T-cell (primary cell): ENCODE measurements around the gene ZNF646. TPM values are rescaled to one million over a fixed set of nuclear protein-coding genes. Genes with fewer than 3 reads are reported as not detected.

Experiments
- ATAC-seq, 4 experiments: fragments of 200-7000 bp in 3 of 4; fragments of 150-1000 bp in 1 of 4; cut with Tn5 transposase; replicated peaks in 1 of 4; 1 replicate in 3 of 4; 2 replicates in 1 of 4; pipeline ENCODE4 v1.10.0; 2021; ENCODE audit warnings: moderate library complexity in 3 of 4, mild to moderate bottlenecking in 2 of 4, moderate number of reproducible peaks in 1 of 4
- CTCF ChIA-PET, 2 donors: fragments of 300-600 bp; sonication (Branson Sonifier 250); formaldehyde crosslinking; loops; one replicate each; lab custom pipeline; 2022; ENCODE audit warnings: antibody characterized with exemption in 2 of 2; lab: Charles Lee
- POLR2A ChIA-PET, 2 donors: fragments of 300-600 bp; sonication (Branson Sonifier 250); formaldehyde crosslinking; loops; one replicate each; lab custom pipeline; 2022; ENCODE audit warnings: antibody characterized with exemption in 2 of 2; lab: Charles Lee
- DNase-seq, 35 experiments: peaks; one replicate each; pipeline versions ENCODE4 v3.0.0 to v3.0.0-alpha.2; 2013 to 2023
- H3K27ac ChIP-seq: one replicate; pipeline ENCODE4 v1.5.1; 2013; ENCODE audit warnings: low read length
- H3K27me3 ChIP-seq, 2 experiments: replicated peaks in 1 of 2; 1 replicate in 1 of 2; 2 replicates in 1 of 2; pipeline versions ENCODE4 v1.6.1 to v1.7.0; 2013; ENCODE audit warnings: low read length in 1 of 2, mixed read lengths in 1 of 2; ENCODE audit not compliant: control insufficient read depth in 2 of 2, insufficient read depth in 2 of 2; ENCODE audit errors: extremely low read depth in 1 of 2
- H3K36me3 ChIP-seq, 2 donors: 1 replicate in 1 of 2; 2 replicates in 1 of 2; pipeline versions ENCODE4 v1.6.1 to v1.7.0; 2013; ENCODE audit warnings: low read length in 1 of 2; ENCODE audit not compliant: control insufficient read depth in 2 of 2, insufficient read depth in 1 of 2; ENCODE audit errors: extremely low read depth in 1 of 2
- H3K4me1 ChIP-seq, 2 experiments: 1 replicate in 1 of 2; 2 replicates in 1 of 2; pipeline versions ENCODE4 v1.6.1 to v1.7.0; 2013; ENCODE audit warnings: low read length in 2 of 2, mixed read lengths in 1 of 2; ENCODE audit not compliant: insufficient read depth in 2 of 2, control insufficient read depth in 1 of 2; ENCODE audit errors: extremely low read depth in 1 of 2
- H3K4me3 ChIP-seq, 2 donors: 1 replicate in 1 of 2; 2 replicates in 1 of 2; pipeline versions ENCODE4 v1.5.1 to v1.7.0; 2013; ENCODE audit warnings: mild to moderate bottlenecking in 2 of 2, low read length in 1 of 2, moderate library complexity in 1 of 2; ENCODE audit not compliant: control insufficient read depth in 1 of 2; ENCODE audit errors: extremely low read depth in 1 of 2
- H3K9me3 ChIP-seq: 2 replicates; pipeline ENCODE4 v1.7.0; 2013
- H3K27ac Mint-ChIP-seq, 2 donors: one replicate each; pipeline ENCODE4 v1.8.0; 2020 to 2021; ENCODE audit warnings: mild to moderate bottlenecking in 2 of 2, mixed read lengths in 2 of 2
- H3K27me3 Mint-ChIP-seq, 2 donors: one replicate each; pipeline ENCODE4 v1.8.0; 2021 to 2022; ENCODE audit warnings: mixed read lengths in 2 of 2
- H3K36me3 Mint-ChIP-seq: one replicate; pipeline ENCODE4 v1.8.0; 2021; ENCODE audit warnings: mixed read lengths
- H3K4me1 Mint-ChIP-seq, 3 donors: one replicate each; pipeline ENCODE4 v1.8.0; 2020 to 2022; ENCODE audit warnings: mixed read lengths in 3 of 3, mild to moderate bottlenecking in 1 of 3
- H3K4me3 Mint-ChIP-seq, 3 donors: one replicate each; pipeline ENCODE4 v1.8.0; 2020 to 2022; ENCODE audit warnings: mild to moderate bottlenecking in 3 of 3, mixed read lengths in 3 of 3, moderate library complexity in 3 of 3
- H3K9me3 Mint-ChIP-seq, 3 donors: one replicate each; pipeline ENCODE4 v1.8.0; 2020 to 2022; ENCODE audit warnings: mixed read lengths in 3 of 3
- WGBS: methylation state at CpG from one replicate; pipeline ENCODE4 v1.1.5; 2013; ENCODE audit warnings: missing lambda C conversion rate; ENCODE audit not compliant: insufficient coverage; 5-methylcytosine and 5-hydroxymethylcytosine counted together
- total RNA-seq, 35 experiments: library from RNA in 6 of 35; stranded (reverse) in 6 of 35; fragments of 120-200 nt in 1 of 35; gene quantifications; one replicate each; pipeline versions ENCODE4 v1.2.1 to v1.2.4 and lab custom pipeline; 2013 to 2026

Gene ZNF646
- total RNA-seq, 5 donors from 2014 or later (not counting 1 experiment from before 2014, with no cell fraction given): 21.1 to 47.7 (median 44.1) TPM

GRCh38 chr16:31130336-31130891 is 56.2 kb downstream of the ZNF646 start:
- H3K27me3 ChIP-seq: no peaks in the 10 kb centered on the region

GRCh38 chr16:31130899-31131298 is 56.7 kb downstream of the ZNF646 start:
- Mint-ChIP-seq H3K27ac (no peak overlapping the region), H3K4me1 (peaks cover 2 to 6% (median 5%) of the 10 kb centered on the region in 3 donors), H3K4me3 (no peak overlapping the region), H3K9me3 (no peaks in the 10 kb centered on the region), H3K36me3 (peaks cover 22% of the 10 kb centered on the region), H3K27me3 (no peaks in the 10 kb centered on the region)
- ChIA-PET POLR2A (interaction anchor here in 1 of 2 donors (0.5 kb wide), 1 partner anchor 57 kb away, joined by 3 read pairs; the partner anchor contains the start of gene ZNF668), CTCF (interaction anchor here in 1 of 2 donors (0.7 kb wide), 1 partner anchor 62 kb away, joined by 4 read pairs; no protein-coding TSS in a partner anchor)
- peaks cover 29 to 44% of the 10 kb centered on the region in 2 donors for H3K36me3 ChIP-seq
- H3K9me3 ChIP-seq: no peaks in the 10 kb centered on the region
- peaks cover 0 to 3% of the 10 kb centered on the region in 2 experiments for H3K4me1 ChIP-seq
- H3K4me3 ChIP-seq: no peak overlapping the region
- ATAC-seq (no peak), DNase-seq (no peak)
- H3K27me3 ChIP-seq: no peaks in the 10 kb centered on the region
- H3K27ac ChIP-seq: no peak overlapping the region
- 100% methylated on average over 1 of the region's 6 CpGs for WGBS

More at GRCh38 chr16:31130336-31130891, 56.2 kb downstream of the ZNF646 start:
- Histone ChIP-seq H3K4me1 (peaks cover 0 to 3% of the 10 kb centered on the region in 2 experiments), H3K4me3 (no peak overlapping the region), H3K36me3 (peaks cover 29 to 44% of the 10 kb centered on the region in 2 donors), H3K27ac (no peak overlapping the region), H3K9me3 (no peaks in the 10 kb centered on the region)
- ATAC-seq (no peak), DNase-seq (no peak)
- no peaks in the 10 kb centered on the region for H3K9me3 Mint-ChIP-seq
- no peak overlapping the region for H3K27ac Mint-ChIP-seq
- H3K4me1 Mint-ChIP-seq: peaks cover 2 to 9% (median 7%) of the 10 kb centered on the region in 3 donors
- ChIA-PET POLR2A (interaction anchor here in 1 of 2 donors (0.5 kb wide), 1 partner anchor 57 kb away, joined by 3 read pairs; the partner anchor contains the start of gene ZNF668), CTCF (interaction anchor here in 1 of 2 donors (0.7 kb wide), 1 partner anchor 62 kb away, joined by 4 read pairs; no protein-coding TSS in a partner anchor)
- peaks cover 24% of the 10 kb centered on the region for H3K36me3 Mint-ChIP-seq
- no peak overlapping the region for H3K4me3 Mint-ChIP-seq
- H3K27me3 Mint-ChIP-seq: no peaks in the 10 kb centered on the region
- 92% methylated on average over 9 of the region's 10 CpGs for WGBS

GRCh38 chr16:31131416-31131815 is 57.2 kb downstream of the ZNF646 start:
- CTCF ChIA-PET: interaction anchor here in 1 of 2 donors (0.5 kb wide), 1 partner anchor 115 kb away, joined by 5 read pairs; no protein-coding TSS in a partner anchor
- Mint-ChIP-seq H3K4me1 (peaks cover 0 to 2% (median under 1%) of the 10 kb centered on the region in 3 donors), H3K27ac (no peak overlapping the region), H3K4me3 (no peak overlapping the region), H3K27me3 (no peaks in the 10 kb centered on the region), H3K9me3 (no peaks in the 10 kb centered on the region), H3K36me3 (peaks cover 17% of the 10 kb centered on the region)
- DNase-seq (no peak), ATAC-seq (no peak)
- 96% methylated on average over 8 of the region's 11 CpGs for WGBS
- POLR2A ChIA-PET: interaction anchor here in 1 of 2 donors (0.5 kb wide), 1 partner anchor 11 kb away, joined by 3 read pairs; no protein-coding TSS in a partner anchor
- no peak overlapping the region for H3K4me3 ChIP-seq
- H3K27me3 ChIP-seq: no peaks in the 10 kb centered on the region
- peaks cover 29 to 44% of the 10 kb centered on the region in 2 donors for H3K36me3 ChIP-seq
- no peak overlapping the region for H3K27ac ChIP-seq
- H3K4me1 ChIP-seq: peaks cover 0 to 3% of the 10 kb centered on the region in 2 experiments
- no peaks in the 10 kb centered on the region for H3K9me3 ChIP-seq

GRCh38 chr16:31131841-31132271 is 57.6 kb downstream of the ZNF646 start:
- POLR2A ChIA-PET: interaction anchor here in 1 of 2 donors (0.5 kb wide), 1 partner anchor 11 kb away, joined by 3 read pairs; no protein-coding TSS in a partner anchor
- CTCF ChIA-PET: interaction anchor here in 1 of 2 donors (0.5 kb wide), 1 partner anchor 115 kb away, joined by 5 read pairs; no protein-coding TSS in a partner anchor
- Mint-ChIP-seq H3K4me1 (peaks cover 0 to 2% (median 0%) of the 10 kb centered on the region in 3 donors), H3K27me3 (no peaks in the 10 kb centered on the region), H3K4me3 (no peak overlapping the region), H3K36me3 (peaks cover 16% of the 10 kb centered on the region), H3K9me3 (no peaks in the 10 kb centered on the region), H3K27ac (no peak overlapping the region)
- no peak overlapping the region for H3K27ac ChIP-seq
- H3K36me3 ChIP-seq: peaks cover 29 to 43% of the 10 kb centered on the region in 2 donors
- H3K27me3 ChIP-seq: no peaks in the 10 kb centered on the region
- WGBS: 93% methylated on average over 5 of the region's 5 CpGs
- ATAC-seq: no peak
- no peaks in the 10 kb centered on the region for H3K9me3 ChIP-seq
- H3K4me3 ChIP-seq: no peak overlapping the region
- no peak for DNase-seq
- peaks cover 0 to 3% of the 10 kb centered on the region in 2 experiments for H3K4me1 ChIP-seq

GRCh38 chr16:31132303-31132979 is 58.2 kb downstream of the ZNF646 start:
- DNase-seq: no peak
- ATAC-seq: peak in 1 of 4 experiments; percentile 21
- H3K9me3 Mint-ChIP-seq: no peaks in the 10 kb centered on the region
- H3K27me3 Mint-ChIP-seq: no peaks in the 10 kb centered on the region
- ChIA-PET POLR2A (interaction anchor here in 1 of 2 donors (0.6 kb wide), 1 partner anchor 1303 kb away, joined by 12 read pairs; no protein-coding TSS in a partner anchor), CTCF (interaction anchor here in 1 of 2 donors (0.5 kb wide), 1 partner anchor 116 kb away, joined by 5 read pairs; no protein-coding TSS in a partner anchor)
- H3K4me1 Mint-ChIP-seq: peaks cover 0 to 2% (median 0%) of the 10 kb centered on the region in 3 donors
- H3K9me3 ChIP-seq: no peaks in the 10 kb centered on the region
- H3K4me3 Mint-ChIP-seq: no peak overlapping the region
- H3K27me3 ChIP-seq: no peaks in the 10 kb centered on the region
- peaks cover 0 to 3% of the 10 kb centered on the region in 2 experiments for H3K4me1 ChIP-seq
- peaks cover 29 to 37% of the 10 kb centered on the region in 2 donors for H3K36me3 ChIP-seq
- no peak overlapping the region for H3K27ac ChIP-seq
- H3K4me3 ChIP-seq: no peak overlapping the region
- 94% methylated on average over 15 of the region's 20 CpGs for WGBS
- peaks cover 16% of the 10 kb centered on the region for H3K36me3 Mint-ChIP-seq
- no peak overlapping the region for H3K27ac Mint-ChIP-seq

- peaks cover 25 to 31% of the 10 kb centered on the region in 2 donors for H3K36me3 ChIP-seq
- no peaks in the 10 kb centered on the region for H3K9me3 ChIP-seq
- H3K27me3 ChIP-seq: no peaks in the 10 kb centered on the region
- Mint-ChIP-seq H3K9me3 (no peaks in the 10 kb centered on the region), H3K36me3 (peaks cover 10% of the 10 kb centered on the region), H3K4me1 (peaks cover 0 to 2% (median 0%) of the 10 kb centered on the region in 3 donors), H3K4me3 (no peak overlapping the region), H3K27me3 (no peaks in the 10 kb centered on the region), H3K27ac (no peak overlapping the region)
- no peak overlapping the region for H3K27ac ChIP-seq
- ATAC-seq (no peak), DNase-seq (no peak)
- POLR2A ChIA-PET: interaction anchor here in 1 of 2 donors (0.6 kb wide), 1 partner anchor 1304 kb away, joined by 12 read pairs; no protein-coding TSS in a partner anchor
- H3K4me1 ChIP-seq: peaks cover 0 to under 1% of the 10 kb centered on the region in 2 experiments
- CTCF ChIA-PET: no interaction called here
- no peak overlapping the region for H3K4me3 ChIP-seq
- WGBS: 82% methylated on average over 4 of the region's 6 CpGs
These were observed 58.9 kb downstream of the ZNF646 start for GRCh38 chr16:31133046-31133501.
